Measurements from ENCODE around the gene RTKN. TPM values are rescaled to one million over a fixed set of nuclear protein-coding genes. Genes with fewer than 3 reads are reported as not detected.

The RTKN gene
- total and polyA plus RNA-seq, 2 of the 13 experiments (the other 11 are each of a cell fraction or from before 2014, with no cell fraction given) = 159 to 166 TPM

DNA sequence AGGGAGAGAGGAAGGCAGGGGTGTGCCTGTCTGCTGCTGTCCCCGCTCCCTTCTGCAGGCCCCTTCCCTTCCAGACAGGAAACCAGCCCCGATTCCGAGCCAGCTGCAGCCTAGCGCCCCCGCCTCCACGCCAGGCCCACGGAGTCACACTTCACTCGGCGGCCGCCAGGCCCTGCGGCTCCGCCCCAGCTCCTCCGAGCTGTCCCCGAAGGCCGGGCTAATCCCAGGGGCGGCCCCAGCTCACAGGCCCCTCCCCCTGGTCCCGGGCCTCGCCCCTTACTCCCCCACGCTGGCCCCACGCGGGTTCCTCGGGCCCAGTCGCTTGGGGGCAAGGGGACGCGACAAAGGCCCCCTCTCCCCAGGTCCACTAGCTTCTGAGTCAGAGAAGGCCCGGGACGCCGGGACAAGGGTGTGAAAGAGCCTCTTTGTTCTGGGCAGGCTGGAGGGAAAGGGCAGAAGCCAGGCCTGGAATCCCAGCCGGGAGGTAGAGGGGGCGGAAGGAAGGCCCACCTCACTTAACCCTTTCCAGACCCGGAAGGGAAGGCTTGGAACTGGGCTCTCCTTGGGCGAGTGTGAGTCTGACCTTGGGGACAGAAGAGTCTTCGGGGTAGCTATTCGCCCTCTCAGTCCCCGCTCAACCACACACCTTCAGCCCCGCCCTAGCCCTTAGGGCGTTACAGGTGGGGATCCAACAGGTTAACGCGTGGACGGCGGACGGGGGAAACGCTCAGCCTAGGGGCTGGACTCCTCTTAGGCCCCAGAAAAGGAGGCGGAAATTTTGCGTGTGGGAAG, 1.2 kb downstream of the RTKN start (continued):
- TF ChIP-seq, protein P1, sequence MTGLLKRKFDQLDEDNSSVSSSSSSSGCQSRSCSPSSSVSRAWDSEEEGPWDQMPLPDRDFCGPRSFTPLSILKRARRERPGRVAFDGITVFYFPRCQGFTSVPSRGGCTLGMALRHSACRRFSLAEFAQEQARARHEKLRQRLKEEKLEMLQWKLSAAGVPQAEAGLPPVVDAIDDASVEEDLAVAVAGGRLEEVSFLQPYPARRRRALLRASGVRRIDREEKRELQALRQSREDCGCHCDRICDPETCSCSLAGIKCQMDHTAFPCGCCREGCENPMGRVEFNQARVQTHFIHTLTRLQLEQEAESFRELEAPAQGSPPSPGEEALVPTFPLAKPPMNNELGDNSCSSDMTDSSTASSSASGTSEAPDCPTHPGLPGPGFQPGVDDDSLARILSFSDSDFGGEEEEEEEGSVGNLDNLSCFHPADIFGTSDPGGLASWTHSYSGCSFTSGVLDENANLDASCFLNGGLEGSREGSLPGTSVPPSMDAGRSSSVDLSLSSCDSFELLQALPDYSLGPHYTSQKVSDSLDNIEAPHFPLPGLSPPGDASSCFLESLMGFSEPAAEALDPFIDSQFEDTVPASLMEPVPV (CRISPR knock-in tag; IDR thresholded peaks at IDR 0.05) = peak; percentile 97
- TF ChIP-seq HHEX (CRISPR knock-in tag; IDR thresholded peaks at IDR 0.05) = no peak
- TF ChIP-seq SP4 (CRISPR knock-in tag; IDR thresholded peaks at IDR 0.05) = peak; percentile 94
- TF ChIP-seq, protein P2, sequence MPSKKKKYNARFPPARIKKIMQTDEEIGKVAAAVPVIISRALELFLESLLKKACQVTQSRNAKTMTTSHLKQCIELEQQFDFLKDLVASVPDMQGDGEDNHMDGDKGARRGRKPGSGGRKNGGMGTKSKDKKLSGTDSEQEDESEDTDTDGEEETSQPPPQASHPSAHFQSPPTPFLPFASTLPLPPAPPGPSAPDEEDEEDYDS (CRISPR knock-in tag; IDR thresholded peaks at IDR 0.05) = peak; percentile 69; the same call in 1 of the 2 replicates
- TF ChIP-seq, protein P3, sequence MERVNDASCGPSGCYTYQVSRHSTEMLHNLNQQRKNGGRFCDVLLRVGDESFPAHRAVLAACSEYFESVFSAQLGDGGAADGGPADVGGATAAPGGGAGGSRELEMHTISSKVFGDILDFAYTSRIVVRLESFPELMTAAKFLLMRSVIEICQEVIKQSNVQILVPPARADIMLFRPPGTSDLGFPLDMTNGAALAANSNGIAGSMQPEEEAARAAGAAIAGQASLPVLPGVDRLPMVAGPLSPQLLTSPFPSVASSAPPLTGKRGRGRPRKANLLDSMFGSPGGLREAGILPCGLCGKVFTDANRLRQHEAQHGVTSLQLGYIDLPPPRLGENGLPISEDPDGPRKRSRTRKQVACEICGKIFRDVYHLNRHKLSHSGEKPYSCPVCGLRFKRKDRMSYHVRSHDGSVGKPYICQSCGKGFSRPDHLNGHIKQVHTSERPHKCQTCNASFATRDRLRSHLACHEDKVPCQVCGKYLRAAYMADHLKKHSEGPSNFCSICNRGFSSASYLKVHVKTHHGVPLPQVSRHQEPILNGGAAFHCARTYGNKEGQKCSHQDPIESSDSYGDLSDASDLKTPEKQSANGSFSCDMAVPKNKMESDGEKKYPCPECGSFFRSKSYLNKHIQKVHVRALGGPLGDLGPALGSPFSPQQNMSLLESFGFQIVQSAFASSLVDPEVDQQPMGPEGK (CRISPR knock-in tag; IDR thresholded peaks at IDR 0.05) = peak; percentile 99
- no peak for TF ChIP-seq ZNF768 (CRISPR knock-in tag; IDR thresholded peaks at IDR 0.05)
- TF ChIP-seq, protein P4, sequence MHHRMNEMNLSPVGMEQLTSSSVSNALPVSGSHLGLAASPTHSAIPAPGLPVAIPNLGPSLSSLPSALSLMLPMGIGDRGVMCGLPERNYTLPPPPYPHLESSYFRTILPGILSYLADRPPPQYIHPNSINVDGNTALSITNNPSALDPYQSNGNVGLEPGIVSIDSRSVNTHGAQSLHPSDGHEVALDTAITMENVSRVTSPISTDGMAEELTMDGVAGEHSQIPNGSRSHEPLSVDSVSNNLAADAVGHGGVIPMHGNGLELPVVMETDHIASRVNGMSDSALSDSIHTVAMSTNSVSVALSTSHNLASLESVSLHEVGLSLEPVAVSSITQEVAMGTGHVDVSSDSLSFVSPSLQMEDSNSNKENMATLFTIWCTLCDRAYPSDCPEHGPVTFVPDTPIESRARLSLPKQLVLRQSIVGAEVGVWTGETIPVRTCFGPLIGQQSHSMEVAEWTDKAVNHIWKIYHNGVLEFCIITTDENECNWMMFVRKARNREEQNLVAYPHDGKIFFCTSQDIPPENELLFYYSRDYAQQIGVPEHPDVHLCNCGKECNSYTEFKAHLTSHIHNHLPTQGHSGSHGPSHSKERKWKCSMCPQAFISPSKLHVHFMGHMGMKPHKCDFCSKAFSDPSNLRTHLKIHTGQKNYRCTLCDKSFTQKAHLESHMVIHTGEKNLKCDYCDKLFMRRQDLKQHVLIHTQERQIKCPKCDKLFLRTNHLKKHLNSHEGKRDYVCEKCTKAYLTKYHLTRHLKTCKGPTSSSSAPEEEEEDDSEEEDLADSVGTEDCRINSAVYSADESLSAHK (CRISPR knock-in tag; IDR thresholded peaks at IDR 0.05; ENCODE audit: borderline replicate concordance) = no peak
- TF ChIP-seq ZNF460 (CRISPR knock-in tag; IDR thresholded peaks at IDR 0.05; ENCODE audit: borderline replicate concordance) = no peak; the same call in 1 of the 2 replicates
- TF ChIP-seq CCAR2 (optimal IDR thresholded peaks at IDR 0.05; ENCODE audit: low read depth, low read length) = peak; percentile 86
- no peak for TF ChIP-seq ZNF660 (CRISPR knock-in tag; IDR thresholded peaks at IDR 0.05; ENCODE audit: borderline replicate concordance, low read depth)
- TF ChIP-seq SNAPC5 (CRISPR knock-in tag; IDR thresholded peaks at IDR 0.05; ENCODE audit: borderline replicate concordance) = no peak
- TF ChIP-seq TCF7L2 (IDR thresholded peaks at IDR 0.05; ENCODE audit: low read depth, low read length) = no peak
- peak; percentile 69 for TF ChIP-seq TARDBP (CRISPR knock-in tag; IDR thresholded peaks at IDR 0.05)
- TF ChIP-seq, protein P5, sequence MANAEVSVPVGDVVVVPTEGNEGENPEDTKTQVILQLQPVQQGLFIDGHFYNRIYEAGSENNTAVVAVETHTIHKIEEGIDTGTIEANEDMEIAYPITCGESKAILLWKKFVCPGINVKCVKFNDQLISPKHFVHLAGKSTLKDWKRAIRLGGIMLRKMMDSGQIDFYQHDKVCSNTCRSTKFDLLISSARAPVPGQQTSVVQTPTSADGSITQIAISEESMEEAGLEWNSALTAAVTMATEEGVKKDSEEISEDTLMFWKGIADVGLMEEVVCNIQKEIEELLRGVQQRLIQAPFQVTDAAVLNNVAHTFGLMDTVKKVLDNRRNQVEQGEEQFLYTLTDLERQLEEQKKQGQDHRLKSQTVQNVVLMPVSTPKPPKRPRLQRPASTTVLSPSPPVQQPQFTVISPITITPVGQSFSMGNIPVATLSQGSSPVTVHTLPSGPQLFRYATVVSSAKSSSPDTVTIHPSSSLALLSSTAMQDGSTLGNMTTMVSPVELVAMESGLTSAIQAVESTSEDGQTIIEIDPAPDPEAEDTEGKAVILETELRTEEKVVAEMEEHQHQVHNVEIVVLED (CRISPR knock-in tag; IDR thresholded peaks at IDR 0.05; ENCODE audit: borderline replicate concordance) = peak; percentile 68; the same call in 1 of the 2 replicates
- TF ChIP-seq ZNF12 (CRISPR knock-in tag; IDR thresholded peaks at IDR 0.05) = peak; percentile 62; the same call in 1 of the 2 replicates
- peak; percentile 98 for TF ChIP-seq ZNF546 (CRISPR knock-in tag; conservative IDR thresholded peaks at IDR 0.05)
- TF ChIP-seq ZNF512 (CRISPR knock-in tag; IDR thresholded peaks at IDR 0.05) = no peak
